ENCODE data around the gene HBS1L.

The HBS1L gene

DNA sequence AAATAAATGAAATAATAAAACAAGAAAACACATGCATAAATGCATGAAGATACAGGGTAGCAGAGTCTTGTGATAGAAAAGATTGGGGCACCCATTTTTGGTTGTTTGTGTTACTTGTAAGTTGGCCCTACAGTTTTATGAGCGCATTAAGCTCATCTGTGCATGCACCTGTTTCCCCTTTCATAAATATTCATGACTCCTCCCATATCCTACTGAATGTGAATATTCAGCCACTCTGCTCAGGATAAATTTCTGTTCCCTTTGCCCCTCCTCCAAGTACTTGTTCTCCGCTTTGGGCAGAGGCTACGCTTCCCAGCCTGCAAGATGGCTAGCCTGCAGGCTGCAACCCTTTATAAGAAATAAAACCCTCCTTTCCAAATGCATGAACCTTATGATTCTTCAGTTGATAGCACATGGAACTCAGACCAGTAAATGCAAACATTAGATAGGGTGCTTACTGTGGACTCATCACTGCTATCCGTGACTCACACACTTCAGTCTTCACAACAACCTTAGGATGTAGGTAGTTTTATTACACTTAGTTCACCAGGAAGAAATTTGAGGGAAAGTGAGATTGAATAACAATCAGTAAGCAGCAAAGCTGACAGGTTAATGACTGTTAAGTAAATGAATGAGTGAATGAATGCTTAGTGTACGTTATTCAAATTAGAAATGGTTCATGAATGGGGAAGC is 119.7 kb downstream of the HBS1L start:
- no peak for DNase-seq (ENCODE audit: extremely low spot score)
- CTCF ChIA-PET = interaction anchor here (0.9 to 1.8 kb wide), 3 partner anchors 16 to 761 kb away, joined by 3 to 4 read pairs (median 4); no protein-coding TSS in a partner anchor
- POLR2A ChIA-PET = no interaction called here
- TF ChIP-seq, protein P1, sequence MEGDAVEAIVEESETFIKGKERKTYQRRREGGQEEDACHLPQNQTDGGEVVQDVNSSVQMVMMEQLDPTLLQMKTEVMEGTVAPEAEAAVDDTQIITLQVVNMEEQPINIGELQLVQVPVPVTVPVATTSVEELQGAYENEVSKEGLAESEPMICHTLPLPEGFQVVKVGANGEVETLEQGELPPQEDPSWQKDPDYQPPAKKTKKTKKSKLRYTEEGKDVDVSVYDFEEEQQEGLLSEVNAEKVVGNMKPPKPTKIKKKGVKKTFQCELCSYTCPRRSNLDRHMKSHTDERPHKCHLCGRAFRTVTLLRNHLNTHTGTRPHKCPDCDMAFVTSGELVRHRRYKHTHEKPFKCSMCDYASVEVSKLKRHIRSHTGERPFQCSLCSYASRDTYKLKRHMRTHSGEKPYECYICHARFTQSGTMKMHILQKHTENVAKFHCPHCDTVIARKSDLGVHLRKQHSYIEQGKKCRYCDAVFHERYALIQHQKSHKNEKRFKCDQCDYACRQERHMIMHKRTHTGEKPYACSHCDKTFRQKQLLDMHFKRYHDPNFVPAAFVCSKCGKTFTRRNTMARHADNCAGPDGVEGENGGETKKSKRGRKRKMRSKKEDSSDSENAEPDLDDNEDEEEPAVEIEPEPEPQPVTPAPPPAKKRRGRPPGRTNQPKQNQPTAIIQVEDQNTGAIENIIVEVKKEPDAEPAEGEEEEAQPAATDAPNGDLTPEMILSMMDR (IDR thresholded peaks at IDR 0.05; ENCODE audit: control extremely low read depth, extremely low read depth, low read depth, missing control alignments) = no peak

GRCh38 chr6:134932535-134933470 is 121.8 kb downstream of the HBS1L start:
- POLR2A ChIA-PET = no interaction called here
- TF ChIP-seq, protein P1 (IDR thresholded peaks at IDR 0.05; ENCODE audit: control extremely low read depth, extremely low read depth, low read depth, missing control alignments) = no peak
- CTCF ChIA-PET = interaction anchor here (1.5 to 5.6 kb wide), 4 partner anchors 8 to 26 kb away, joined by 3 to 29 read pairs (median 4); no protein-coding TSS in a partner anchor
- DNase-seq (ENCODE audit: extremely low spot score) = no peak

DNA sequence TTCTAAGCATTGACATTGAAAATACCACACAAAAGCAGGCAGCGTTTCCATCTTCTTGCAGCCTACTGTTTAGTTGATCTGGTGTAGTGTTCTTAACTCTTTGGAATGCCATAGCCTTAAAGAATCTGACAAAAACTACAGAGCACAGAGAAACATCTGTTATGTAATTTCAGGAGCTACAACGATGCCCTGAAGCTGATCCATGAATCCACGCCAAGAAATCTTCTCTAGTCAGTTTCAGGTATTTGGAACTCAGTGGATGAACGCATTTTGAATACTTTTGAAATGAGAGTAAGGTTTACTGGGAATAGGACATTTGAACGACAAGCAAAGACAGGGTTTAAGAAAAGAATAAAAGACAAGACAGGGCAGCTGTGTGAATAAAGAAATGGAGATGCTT is 122.5 kb downstream of the HBS1L start:
- TF ChIP-seq, protein P1 (IDR thresholded peaks at IDR 0.05; ENCODE audit: control extremely low read depth, extremely low read depth, low read depth, missing control alignments) = no peak
- CTCF ChIA-PET = interaction anchor here (1.5 to 5.6 kb wide), 5 partner anchors 9 to 808 kb away, joined by 3 to 29 read pairs (median 5); no protein-coding TSS in a partner anchor
- DNase-seq (ENCODE audit: extremely low spot score) = no peak
- POLR2A ChIA-PET = no interaction called here

GRCh38 chr6:134930463-134930862 is 124.2 kb downstream of the HBS1L start:
- CTCF ChIA-PET = interaction anchor here (0.7 to 5.6 kb wide), 3 partner anchors 10 to 807 kb away, joined by 3 to 29 read pairs (median 8); no protein-coding TSS in a partner anchor
- TF ChIP-seq, protein P1 (IDR thresholded peaks at IDR 0.05; ENCODE audit: control extremely low read depth, extremely low read depth, low read depth, missing control alignments) = no peak
- no peak for DNase-seq (ENCODE audit: extremely low spot score)
- POLR2A ChIA-PET = no interaction called here

DNA sequence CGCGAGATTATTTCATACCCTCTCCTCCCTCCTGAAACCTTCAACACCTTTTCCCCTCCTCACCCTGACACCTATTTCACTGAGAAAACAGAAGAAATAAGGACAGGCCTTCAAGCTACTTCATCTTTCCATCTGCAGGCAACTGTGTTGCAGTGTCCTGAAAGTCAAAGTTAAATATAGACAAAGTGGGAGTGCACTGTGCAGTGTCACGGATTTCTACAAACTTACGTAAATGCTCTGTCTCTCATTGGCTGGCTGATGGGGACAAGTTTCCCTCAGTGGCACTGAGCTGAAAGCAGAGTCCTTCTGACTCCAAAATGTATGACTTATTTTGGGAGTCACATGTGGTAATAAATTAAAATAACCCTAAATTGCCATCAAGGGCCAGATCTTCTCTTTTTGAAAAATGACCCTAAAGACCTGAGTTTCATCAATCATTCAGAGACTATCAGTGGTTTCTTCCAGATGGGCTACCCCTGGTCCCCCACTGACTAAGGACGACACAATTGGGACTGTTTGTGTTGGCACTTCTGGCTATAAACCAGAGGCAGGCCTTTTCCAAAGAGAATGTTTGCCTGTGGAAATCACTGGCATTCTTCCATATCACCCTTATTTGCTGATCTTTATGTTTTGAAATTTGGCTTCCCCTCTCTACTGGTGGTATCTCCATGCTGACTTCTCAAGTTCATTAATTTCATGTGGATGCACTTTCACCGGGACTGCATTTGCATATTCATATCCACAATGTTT is 126.3 kb downstream of the HBS1L start:
- CTCF ChIA-PET = interaction anchor here (5.6 kb wide), 1 partner anchor 12 kb away, joined by 29 read pairs; no protein-coding TSS in a partner anchor
- TF ChIP-seq, protein P1 (IDR thresholded peaks at IDR 0.05; ENCODE audit: control extremely low read depth, extremely low read depth, low read depth, missing control alignments) = no peak
- DNase-seq (ENCODE audit: extremely low spot score) = no peak
- POLR2A ChIA-PET = no interaction called here

DNA sequence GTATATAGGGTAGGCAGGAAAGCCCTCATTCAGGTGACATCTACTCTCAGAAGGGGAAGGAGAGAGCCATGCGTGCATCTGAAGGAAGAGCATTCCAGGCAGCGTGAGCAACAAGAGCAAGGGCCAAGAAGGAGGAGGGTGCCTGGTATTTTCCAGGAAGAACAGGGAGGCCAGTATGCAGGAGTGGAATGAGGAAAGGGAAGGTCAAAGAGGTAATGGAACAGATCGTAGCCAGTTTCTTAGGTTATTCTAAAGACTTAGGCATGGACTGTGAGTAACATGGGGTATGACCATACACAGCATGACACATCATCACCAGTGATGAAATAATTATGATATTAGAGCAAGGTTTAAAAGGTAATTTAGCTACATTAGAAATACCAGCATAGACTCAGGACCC is 128.8 kb downstream of the HBS1L start:
- CTCF ChIA-PET = interaction anchor here (2.4 kb wide), 1 partner anchor 15 kb away, joined by 14 read pairs; no protein-coding TSS in a partner anchor
- TF ChIP-seq, protein P1 (IDR thresholded peaks at IDR 0.05; ENCODE audit: control extremely low read depth, extremely low read depth, low read depth, missing control alignments) = no peak
- POLR2A ChIA-PET = no interaction called here

More for the DNA sequence above, 128.8 kb downstream of the HBS1L start:
- no peak for DNase-seq (ENCODE audit: extremely low spot score)

All from GM10248 (cell line).